PC-3 (cell line): Measurements from ENCODE around the gene SEMA4A. TPM values are rescaled to one million over a fixed set of nuclear protein-coding genes. Genes with fewer than 3 reads are reported as not detected.

Experiments used
- ATAC-seq: fragments of 200-7000 bp; cut with Tn5 transposase; 2 replicates; pipeline ENCODE4 v1.9.1; 2020; ENCODE audit warnings: mild to moderate bottlenecking, moderate library complexity
- BruUV-seq: library from RNA; stranded (reverse); fragments of 400-500 nt; replicated peaks from 2 replicates; lab custom pipeline; 2021; lab: Mats Ljungman, UMichigan
- CTCF ChIA-PET: fragments of 300-600 bp; sonication (Branson Sonifier 250); formaldehyde crosslinking; loops from one replicate; lab custom pipeline; 2022; ENCODE audit warnings: antibody characterized with exemption; lab: Charles Lee
- POLR2A ChIA-PET: fragments of 300-600 bp; sonication (Branson Sonifier 250); formaldehyde crosslinking; loops from one replicate; lab custom pipeline; 2022; ENCODE audit warnings: antibody characterized with exemption; ENCODE audit not compliant: unreplicated experiment; lab: Charles Lee
- DNase-seq: peaks from one replicate; pipeline ENCODE4 v3.0.0-alpha.2; 2015
- H2AFZ ChIP-seq: fragments of 300-600 bp; sonication (generic); 2 replicates; pipeline ENCODE4 v1.6.0; 2016; ENCODE audit warnings: antibody characterized with exemption, low read length
- H3F3A ChIP-seq: fragments of 300-600 bp; sonication (generic); one replicate; pipeline ENCODE4 v1.6.0; 2017; ENCODE audit warnings: antibody characterized with exemption, low read length, control low read depth, mild to moderate bottlenecking; ENCODE audit not compliant: unreplicated experiment
- H3K27ac ChIP-seq: fragments of 300-600 bp; sonication (generic); 2 replicates; pipeline ENCODE4 v1.5.1; 2016; ENCODE audit warnings: mild to moderate bottlenecking, low read length
- H3K27me3 ChIP-seq: fragments of 300-600 bp; sonication (generic); 2 replicates; pipeline ENCODE4 v1.6.1; 2016; ENCODE audit warnings: low read length, mixed read lengths
- H3K36me3 ChIP-seq: fragments of 300-600 bp; sonication (generic); 2 replicates; pipeline ENCODE4 v1.6.1; 2016; ENCODE audit warnings: low read depth, mixed run types, low read length, mixed read lengths
- H3K4me1 ChIP-seq: fragments of 300-600 bp; sonication (generic); 2 replicates; pipeline ENCODE4 v1.5.1; 2016; ENCODE audit warnings: low read length; ENCODE audit not compliant: insufficient read depth
- H3K4me2 ChIP-seq: fragments of 300-600 bp; sonication (generic); 2 replicates; pipeline ENCODE4 v1.6.0; 2016; ENCODE audit warnings: low read length
- H3K4me3 ChIP-seq: fragments of 300-600 bp; sonication (generic); 2 replicates; pipeline ENCODE4 v1.5.1; 2016; ENCODE audit warnings: mild to moderate bottlenecking, low read length, mixed read lengths
- H3K79me2 ChIP-seq: fragments of 300-600 bp; sonication (generic); 2 replicates; pipeline ENCODE4 v1.6.1; 2017; ENCODE audit warnings: low read length, mixed read lengths
- H3K9ac ChIP-seq: fragments of 300-600 bp; sonication (generic); 2 replicates; pipeline ENCODE4 v1.6.0; 2016; ENCODE audit warnings: mild to moderate bottlenecking, low read length
- H3K9me2 ChIP-seq: fragments of 300-600 bp; sonication (generic); replicated peaks from 2 replicates; pipeline ENCODE4 v1.6.1; 2016; ENCODE audit warnings: mixed run types, low read length, mixed read lengths
- H3K9me3 ChIP-seq: fragments of 300-600 bp; sonication (generic); 2 replicates; pipeline ENCODE4 v1.6.1; 2016; ENCODE audit warnings: low read length, mixed read lengths
- H4K20me1 ChIP-seq: fragments of 300-600 bp; sonication (generic); 2 replicates; pipeline ENCODE4 v1.6.1; 2016; ENCODE audit warnings: low read length, mixed read lengths
- EZH2 ChIP-seq: fragments of 300-600 bp; sonication (generic); IDR thresholded peaks from one replicate; pipeline ENCODE4 v1.6.1; 2017; ENCODE audit warnings: antibody characterized with exemption, mild to moderate bottlenecking, low read length; ENCODE audit not compliant: unreplicated experiment
- EZH2phosphoT487 ChIP-seq: fragments of 300-600 bp; sonication (generic); IDR thresholded peaks from 2 replicates; pipeline ENCODE4 v1.6.1; 2018; ENCODE audit warnings: mild to moderate bottlenecking, antibody characterized with exemption, low read length, borderline replicate concordance
- intact Hi-C: fragments of 100-400 bp; cut with micrococcal nuclease; formaldehyde crosslinking; loops from 2 replicates; pipeline ENCODE4 v1.9.0; 2023
- total RNA-seq: library from RNA; depleted of rRNA; stranded (reverse); fragments of >200 nt; gene quantifications from 2 replicates; pipeline ENCODE4 v1.2.3, GENCODE V29; 2014
- TF ChIP-seq, protein P1 (sequence below): fragments of 300-600 bp; sonication (generic); conservative IDR thresholded peaks from 2 replicates; pipeline ENCODE4 v1.5.1; 2017; ENCODE audit warnings: antibody characterized with exemption, low read depth, mild to moderate bottlenecking, low read length

SEMA4A gene
- total RNA-seq, 1 experiment from 2014 or later, result 5.8 TPM

DNA sequence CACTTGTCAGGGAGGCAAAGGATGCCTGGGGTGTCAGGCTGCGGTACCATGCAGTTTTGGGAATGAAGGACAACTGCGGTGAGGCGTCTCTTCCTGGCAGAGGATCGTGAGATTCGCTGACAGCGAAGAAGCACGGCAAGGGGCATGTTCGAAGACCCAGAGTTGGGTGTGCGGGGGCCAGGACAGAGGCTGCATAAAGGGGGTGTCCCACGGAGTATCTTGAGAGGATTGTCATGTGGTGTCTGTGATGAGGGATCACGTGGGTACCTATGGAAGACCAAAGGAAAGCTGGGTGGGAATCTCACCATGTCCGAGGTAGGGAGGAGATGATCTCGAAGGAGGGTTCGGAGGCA, 40.9 kb downstream of the SEMA4A start:
- TF ChIP-seq EZH2phosphoT487, result no peak
- TF ChIP-seq, protein P1, sequence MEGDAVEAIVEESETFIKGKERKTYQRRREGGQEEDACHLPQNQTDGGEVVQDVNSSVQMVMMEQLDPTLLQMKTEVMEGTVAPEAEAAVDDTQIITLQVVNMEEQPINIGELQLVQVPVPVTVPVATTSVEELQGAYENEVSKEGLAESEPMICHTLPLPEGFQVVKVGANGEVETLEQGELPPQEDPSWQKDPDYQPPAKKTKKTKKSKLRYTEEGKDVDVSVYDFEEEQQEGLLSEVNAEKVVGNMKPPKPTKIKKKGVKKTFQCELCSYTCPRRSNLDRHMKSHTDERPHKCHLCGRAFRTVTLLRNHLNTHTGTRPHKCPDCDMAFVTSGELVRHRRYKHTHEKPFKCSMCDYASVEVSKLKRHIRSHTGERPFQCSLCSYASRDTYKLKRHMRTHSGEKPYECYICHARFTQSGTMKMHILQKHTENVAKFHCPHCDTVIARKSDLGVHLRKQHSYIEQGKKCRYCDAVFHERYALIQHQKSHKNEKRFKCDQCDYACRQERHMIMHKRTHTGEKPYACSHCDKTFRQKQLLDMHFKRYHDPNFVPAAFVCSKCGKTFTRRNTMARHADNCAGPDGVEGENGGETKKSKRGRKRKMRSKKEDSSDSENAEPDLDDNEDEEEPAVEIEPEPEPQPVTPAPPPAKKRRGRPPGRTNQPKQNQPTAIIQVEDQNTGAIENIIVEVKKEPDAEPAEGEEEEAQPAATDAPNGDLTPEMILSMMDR, result no peak
- no peak for TF ChIP-seq EZH2
- ATAC-seq (peak; percentile 5), DNase-seq (peak; percentile 12)
- H3K4me3 ChIP-seq, result peak overlapping the region; percentile 87
- H3K4me1 ChIP-seq, result peaks cover 6% of the 10 kb centered on the region
- H3K27me3 ChIP-seq, result no peaks in the 10 kb centered on the region
- CTCF ChIA-PET, result interaction anchor here (0.5 to 1.5 kb wide), 2 partner anchors 31 to 160 kb away, joined by 5 to 17 read pairs; no protein-coding TSS in a partner anchor
- peak overlapping the region; percentile 36 for H2AFZ ChIP-seq
- H3K27ac ChIP-seq, result no peak overlapping the region
- H3F3A ChIP-seq, result no peaks in the 10 kb centered on the region
- peaks cover 59% of the 10 kb centered on the region for H3K79me2 ChIP-seq
- POLR2A ChIA-PET, result interaction anchor here (0.7 to 2.0 kb wide), 2 partner anchors 19 to 41 kb away, joined by 4 to 13 read pairs; partner anchors contain the start of genes PMF1 and SEMA4A
- intact Hi-C loops, result loop anchor here (1.0 kb wide), 1 partner anchor 48 kb away; no protein-coding TSS in a partner anchor
- H3K4me2 ChIP-seq, result peak overlapping the region; percentile 90
- peaks cover 7% of the 10 kb centered on the region; the same call in 1 of the 2 replicates for H3K36me3 ChIP-seq
- H3K9me3 ChIP-seq, result no peaks in the 10 kb centered on the region
- no peaks in the 10 kb centered on the region for H3K9me2 ChIP-seq
- no peaks in the 10 kb centered on the region; the same call in 1 of the 2 replicates for H4K20me1 ChIP-seq
- peak overlapping the region; percentile 75 for H3K9ac ChIP-seq
- TSS peak; percentile 86 for BruUV-seq

DNA sequence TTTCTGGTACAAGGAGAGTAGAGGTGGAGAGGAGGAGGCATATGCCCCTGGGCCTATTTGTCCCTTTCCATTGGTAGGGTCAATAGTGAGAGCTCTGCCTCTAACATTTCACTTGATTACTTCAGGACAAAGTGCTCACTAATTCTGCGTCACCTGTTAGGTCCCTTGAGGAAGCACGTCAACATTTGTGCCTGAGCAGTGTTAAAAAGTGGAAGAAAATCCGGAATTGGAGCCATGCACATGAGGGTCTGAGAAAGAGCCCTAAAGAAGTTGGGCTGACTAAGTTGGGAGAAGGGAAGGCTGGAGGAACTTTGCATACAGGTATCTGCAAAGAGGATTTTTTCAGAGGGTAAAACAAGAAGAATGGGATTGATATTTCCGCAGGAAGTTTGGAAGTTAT, 42.5 kb downstream of the SEMA4A start:
- no peak overlapping the region for H3K4me3 ChIP-seq
- H3K36me3 ChIP-seq, result peaks cover 16% of the 10 kb centered on the region
- peaks cover 61% of the 10 kb centered on the region for H3K79me2 ChIP-seq
- BruUV-seq, result no TSS peak
- intact Hi-C loops, result no loop called here
- H3K27ac ChIP-seq, result no peak overlapping the region
- no peaks in the 10 kb centered on the region; the same call in 1 of the 2 replicates for H4K20me1 ChIP-seq
- no peaks in the 10 kb centered on the region for H3K9me2 ChIP-seq
- no peaks in the 10 kb centered on the region for H3F3A ChIP-seq
- ATAC-seq, result no peak
- TF ChIP-seq, protein P1, result no peak
- TF ChIP-seq EZH2phosphoT487 (no peak), EZH2 (no peak)
- H3K9ac ChIP-seq, result no peak overlapping the region
- H3K27me3 ChIP-seq, result no peaks in the 10 kb centered on the region
- H2AFZ ChIP-seq, result no peak overlapping the region
- H3K4me1 ChIP-seq, result peaks cover 6% of the 10 kb centered on the region
- no peak for DNase-seq
- H3K9me3 ChIP-seq, result no peaks in the 10 kb centered on the region
- no peak overlapping the region for H3K4me2 ChIP-seq
- POLR2A ChIA-PET, result interaction anchor here (0.6 kb wide), 1 partner anchor 17 kb away, joined by 4 read pairs; the partner anchor contains the start of gene PMF1
- CTCF ChIA-PET, result no interaction called here

DNA sequence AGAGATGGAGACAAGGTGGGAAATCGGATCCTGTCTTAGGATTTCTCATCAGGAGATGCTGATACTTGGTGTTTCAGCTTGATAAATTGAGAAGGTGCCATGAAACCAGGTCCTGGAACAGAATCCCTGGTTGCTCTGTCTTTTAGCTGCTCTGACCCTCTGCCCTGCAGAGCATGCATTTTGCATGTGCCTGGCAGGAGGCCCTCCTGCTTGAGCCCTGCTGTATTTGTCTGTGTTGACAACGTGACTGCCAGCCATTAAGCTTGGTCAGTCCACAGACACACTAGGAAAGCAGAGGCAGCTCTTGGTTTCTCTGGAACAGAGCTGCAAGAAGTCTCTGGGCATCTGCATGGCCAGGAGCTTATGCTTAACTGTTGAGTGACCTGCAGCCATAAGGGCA, 43.1 kb downstream of the SEMA4A start:
- peaks cover 16% of the 10 kb centered on the region for H3K36me3 ChIP-seq
- BruUV-seq, result no TSS peak
- H3F3A ChIP-seq, result no peaks in the 10 kb centered on the region
- H3K4me3 ChIP-seq, result no peak overlapping the region
- no peak overlapping the region for H3K27ac ChIP-seq
- ChIA-PET CTCF (no interaction called here), POLR2A (interaction anchor here (0.6 kb wide), 1 partner anchor 16 kb away, joined by 4 read pairs; the partner anchor contains the start of gene PMF1)
- TF ChIP-seq, protein P1, result no peak
- TF ChIP-seq EZH2phosphoT487 (no peak), EZH2 (no peak)
- peaks cover 6% of the 10 kb centered on the region for H3K4me1 ChIP-seq
- DNase-seq (no peak), ATAC-seq (no peak)
- no peak overlapping the region for H2AFZ ChIP-seq
- no peak overlapping the region for H3K9ac ChIP-seq
- intact Hi-C loops, result no loop called here
- peaks cover 63% of the 10 kb centered on the region for H3K79me2 ChIP-seq
- H4K20me1 ChIP-seq, result no peaks in the 10 kb centered on the region; the same call in 1 of the 2 replicates
- H3K9me2 ChIP-seq, result no peaks in the 10 kb centered on the region
- H3K4me2 ChIP-seq, result no peak overlapping the region
- no peaks in the 10 kb centered on the region for H3K27me3 ChIP-seq
- no peaks in the 10 kb centered on the region for H3K9me3 ChIP-seq
